GM19025 (cell line): Measurements from ENCODE around the gene STARD5.
"Not testable (repeated sequence)": the region's sequence is repeated elsewhere in the genome, so short reads cannot be mapped to it uniquely, and the experiment has no call there.

Experiments
- ATAC-seq: cut with Tn5 transposase; IDR thresholded peaks from one replicate; pipeline ENCODE4 v1.9.1; 2021; ENCODE audit warnings: mild to moderate bottlenecking, low read depth, moderate library complexity; ENCODE audit not compliant: unreplicated experiment

Gene STARD5

GRCh38 chr15:81323944-81324881, at the start of gene STARD5:
Gene STARD5 (minus strand): TSS chr15:81324141. CDS start chr15:81324099, 42 bp downstream.
- peak; percentile 100 for ATAC-seq

- no peak for ATAC-seq
Measured at GRCh38 chr15:81373176-81373575, 49.2 kb upstream of the STARD5 start.

- ATAC-seq = no peak
Measured at GRCh38 chr15:81372575-81372974, 48.6 kb upstream of the STARD5 start.

GRCh38 chr15:81363718-81364500, 40.0 kb upstream of the STARD5 start:
- no peak for ATAC-seq

GRCh38 chr15:81363276-81363675, 39.3 kb upstream of the STARD5 start:
- no peak for ATAC-seq

- no peak for ATAC-seq
Measured at GRCh38 chr15:81362790-81363189, 38.8 kb upstream of the STARD5 start.

GRCh38 chr15:81361891-81362290, 38.0 kb upstream of the STARD5 start:
- no peak for ATAC-seq

- no peak for ATAC-seq
Measured at GRCh38 chr15:81360491-81360890, 36.5 kb upstream of the STARD5 start.

GRCh38 chr15:81358248-81358647, 34.3 kb upstream of the STARD5 start:
- ATAC-seq = no peak

GRCh38 chr15:81357180-81357686, 33.3 kb upstream of the STARD5 start:
- no peak for ATAC-seq

- ATAC-seq = no peak
Measured at GRCh38 chr15:81356252-81356651, 32.3 kb upstream of the STARD5 start.

- no peak for ATAC-seq
Measured at GRCh38 chr15:81351651-81352050, 27.7 kb upstream of the STARD5 start.

- ATAC-seq = no peak
Measured at GRCh38 chr15:81349271-81349670, 25.3 kb upstream of the STARD5 start.

- not testable (repeated sequence) for ATAC-seq
Measured at GRCh38 chr15:81348691-81349090, 24.8 kb upstream of the STARD5 start.

GRCh38 chr15:81347910-81348309, 24.0 kb upstream of the STARD5 start:
- ATAC-seq = no peak

GRCh38 chr15:81346611-81347010, 22.7 kb upstream of the STARD5 start:
- ATAC-seq = no peak

- ATAC-seq = no peak
Measured at GRCh38 chr15:81343371-81343770, 19.4 kb upstream of the STARD5 start.

GRCh38 chr15:81341351-81341750, 17.4 kb upstream of the STARD5 start:
- no peak for ATAC-seq

GRCh38 chr15:81339851-81340250, 15.9 kb upstream of the STARD5 start:
- no peak for ATAC-seq

GRCh38 chr15:81339321-81339720, 15.4 kb upstream of the STARD5 start:
- ATAC-seq = no peak
